ENCODE results near the gene ZMIZ1. TPM values are rescaled to one million over a fixed set of nuclear protein-coding genes. Genes with fewer than 3 reads are reported as not detected.
A peak's percentile ranks its signal among the peaks of the same experiment; 100 is the strongest.

ZMIZ1 gene
- total and polyA plus RNA-seq, 4 donors = 18.3 to 80.2 (median 42.6) TPM

- Histone ChIP-seq H3K9me3 (ENCODE audit: control insufficient read depth in 4 of 4, insufficient read depth in 3 of 4, low read length in 3 of 4) (no peaks in the 10 kb centered on the region), H3K27me3 (ENCODE audit: control insufficient read depth in 3 of 3, insufficient read depth in 3 of 3, low read length in 2 of 3) (no peaks in the 10 kb centered on the region), H3K4me1 (ENCODE audit: control insufficient read depth in 5 of 5, insufficient read depth in 5 of 5, low read length in 5 of 5) (peaks cover 0 to 3% (median 0%) of the 10 kb centered on the region in 5 donors), H3K27ac (ENCODE audit: low read depth in 1 of 2, low read length in 1 of 2) (peak overlapping the region; percentile 9 to 35), H3K36me3 (ENCODE audit: control insufficient read depth in 4 of 4, insufficient read depth in 4 of 4, low read length in 4 of 4) (peaks cover 4 to 81% (median 54%) of the 10 kb centered on the region in 4 donors), H3K4me3 (no peak overlapping the region), H3K9ac (ENCODE audit: insufficient read depth in 1 of 2, low read length in 2 of 2) (no peak overlapping the region)
- ATAC-seq (ENCODE audit: insufficient read depth, low FRiP score) (no peak), DNase-seq (no peak)
- no peak for TF ChIP-seq CTCF (IDR thresholded peaks at IDR 0.05; ENCODE audit: control extremely low read depth, extremely low read depth)
- WGBS, 2 donors = 87 to 90% methylated on average over 27 of the region's 27 CpGs
Measured at GRCh38 chr10:79298403-79299244, 229.9 kb downstream of the ZMIZ1 start.

- H3K9ac ChIP-seq (ENCODE audit: insufficient read depth in 1 of 2, low read length in 2 of 2) = no peak overlapping the region
- no peak for ATAC-seq (ENCODE audit: insufficient read depth, low FRiP score)
Measured at GRCh38 chr10:79299397-79300241, 230.9 kb downstream of the ZMIZ1 start.

GRCh38 chr10:79300711-79301110 is 231.9 kb downstream of the ZMIZ1 start:
- no peak for TF ChIP-seq CTCF (IDR thresholded peaks at IDR 0.05; ENCODE audit: control extremely low read depth, extremely low read depth)
- ATAC-seq (ENCODE audit: insufficient read depth, low FRiP score) = no peak
- Histone ChIP-seq H3K9me3 (ENCODE audit: control insufficient read depth in 4 of 4, insufficient read depth in 3 of 4, low read length in 3 of 4) (no peaks in the 10 kb centered on the region), H3K4me1 (ENCODE audit: control insufficient read depth in 5 of 5, insufficient read depth in 5 of 5, low read length in 5 of 5) (peaks cover 0 to 3% (median 0%) of the 10 kb centered on the region in 5 donors), H3K36me3 (ENCODE audit: control insufficient read depth in 4 of 4, insufficient read depth in 4 of 4, low read length in 4 of 4) (peaks cover 15 to 85% (median 52%) of the 10 kb centered on the region in 4 donors), H3K9ac (ENCODE audit: insufficient read depth in 1 of 2, low read length in 2 of 2) (no peak overlapping the region), H3K4me3 (no peak overlapping the region), H3K27ac (ENCODE audit: low read depth in 1 of 2, low read length in 1 of 2) (no peak overlapping the region), H3K27me3 (ENCODE audit: control insufficient read depth in 3 of 3, insufficient read depth in 3 of 3, low read length in 2 of 3) (no peaks in the 10 kb centered on the region)
- no peak for DNase-seq
- 93 to 95% methylated on average over 24 of the region's 24 CpGs for WGBS, 2 donors

More at GRCh38 chr10:79299397-79300241, 230.9 kb downstream of the ZMIZ1 start:
- H3K4me1 ChIP-seq (ENCODE audit: control insufficient read depth in 5 of 5, insufficient read depth in 5 of 5, low read length in 5 of 5) = peaks cover 0 to 3% (median 0%) of the 10 kb centered on the region in 5 donors
- no peak for TF ChIP-seq CTCF (IDR thresholded peaks at IDR 0.05; ENCODE audit: control extremely low read depth, extremely low read depth)
- H3K27me3 ChIP-seq (ENCODE audit: control insufficient read depth in 3 of 3, insufficient read depth in 3 of 3, low read length in 2 of 3) = no peaks in the 10 kb centered on the region
- H3K9me3 ChIP-seq (ENCODE audit: control insufficient read depth in 4 of 4, insufficient read depth in 3 of 4, low read length in 3 of 4) = no peaks in the 10 kb centered on the region
- H3K27ac ChIP-seq (ENCODE audit: low read depth in 1 of 2, low read length in 1 of 2) = peak overlapping the region; percentile 9 to 35
- H3K36me3 ChIP-seq (ENCODE audit: control insufficient read depth in 4 of 4, insufficient read depth in 4 of 4, low read length in 4 of 4) = peaks cover 9 to 83% (median 54%) of the 10 kb centered on the region in 4 donors
- DNase-seq = no peak
- 85 to 95% methylated on average over 13 of the region's 13 CpGs for WGBS, 2 donors
- no peak overlapping the region for H3K4me3 ChIP-seq

Measured in lung (tissue), 12 donors.